OCI-LY3 (cell line): ENCODE data around the gene COL4A6.

Source experiments
- H2AFZ ChIP-seq: fragments of 200-600, 300-600 bp; shearing (Covaris generic); 2 replicates; pipeline ENCODE4 v1.6.0; 2014; ENCODE audit warnings: antibody characterized with exemption, low read depth, low read length
- H3K27ac ChIP-seq: fragments of 200-600, 300-600 bp; sonication (generic); 2 replicates; pipeline ENCODE4 v1.5.1; 2014; ENCODE audit warnings: mild to moderate bottlenecking, low read length, moderate library complexity, mixed read lengths
- H3K27me3 ChIP-seq: fragments of 200-600, 300-600 bp; sonication (generic); 2 replicates; pipeline ENCODE4 v1.6.1; 2014; ENCODE audit warnings: low read depth, low read length, mixed read lengths
- H3K36me3 ChIP-seq: fragments of 200-600, 300-600 bp; sonication (generic); replicated peaks from 2 replicates; pipeline ENCODE3; 2014; ENCODE audit warnings: low read depth, low read length, mixed read lengths
- H3K4me1 ChIP-seq: fragments of 300-600, 200-600 bp; sonication (generic); 2 replicates; pipeline ENCODE4 v1.6.1; 2014; ENCODE audit warnings: low read length, mixed read lengths
- H3K4me2 ChIP-seq: fragments of 200-600, 300-600 bp; sonication (generic); 2 replicates; pipeline ENCODE4 v1.6.1; 2014; ENCODE audit warnings: low read length, mixed read lengths
- H3K4me3 ChIP-seq: fragments of 300-600, 200-600 bp; sonication (generic); 2 replicates; pipeline ENCODE4 v1.5.1; 2014; ENCODE audit warnings: antibody characterized with exemption, mild to moderate bottlenecking, low read length, moderate library complexity
- H3K79me2 ChIP-seq: fragments of 300-600, 200-600 bp; shearing (Covaris generic); 2 replicates; pipeline ENCODE4 v1.6.1; 2014; ENCODE audit warnings: mild to moderate bottlenecking, low read length, mixed read lengths
- H3K9ac ChIP-seq: fragments of 300-600, 200-600 bp; shearing (Covaris generic); 2 replicates; pipeline ENCODE4 v1.6.0; 2014; ENCODE audit warnings: mild to moderate bottlenecking, low read length, moderate library complexity
- H3K9me3 ChIP-seq: fragments of 200-600, 300-600 bp; shearing (Covaris generic); 2 replicates; pipeline ENCODE4 v1.6.1; 2014; ENCODE audit warnings: low read length, mixed read lengths; ENCODE audit not compliant: insufficient read depth
- H4K20me1 ChIP-seq: fragments of 200-600, 300-600 bp; sonication (generic); 2 replicates; pipeline ENCODE4 v1.6.1; 2016; ENCODE audit warnings: low read length, mixed read lengths; ENCODE audit not compliant: insufficient read depth
- EZH2phosphoT487 ChIP-seq: fragments of 200-600 bp; shearing (Covaris generic); IDR thresholded peaks from 2 replicates; pipeline ENCODE4 v1.6.1; 2018; ENCODE audit warnings: antibody characterized with exemption, mixed run types, low read depth
- TF ChIP-seq, protein P1 (sequence below): fragments of 200-600, 300-600 bp; sonication (generic); IDR thresholded peaks from 2 replicates; pipeline ENCODE4 v1.5.1; 2014; ENCODE audit warnings: antibody characterized with exemption, low read length, low read depth

The COL4A6 gene

DNA sequence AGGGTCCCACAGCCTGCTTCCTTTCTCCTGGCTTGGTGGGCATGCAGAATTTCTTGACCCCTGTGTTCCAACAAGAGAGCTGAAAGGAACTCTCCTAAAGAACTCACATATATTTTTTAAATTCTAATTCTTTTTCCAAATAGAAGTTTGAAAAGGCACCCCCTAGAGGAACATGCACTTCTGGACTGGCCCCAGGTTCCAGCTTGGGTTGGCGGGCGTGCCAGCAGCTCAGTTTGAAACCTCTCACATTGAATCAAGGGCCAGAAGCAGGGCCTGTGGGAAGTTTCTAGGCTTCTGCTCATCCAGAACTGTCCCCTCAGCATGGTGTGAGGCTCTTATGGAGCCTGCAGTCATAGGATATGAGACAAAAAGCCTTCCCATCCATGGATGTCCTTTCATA, 214.0 kb downstream of the COL4A6 start:
- H3K4me2 ChIP-seq = peak overlapping the region; percentile 78
- no peaks in the 10 kb centered on the region for H3K36me3 ChIP-seq
- H2AFZ ChIP-seq = peak overlapping the region; percentile 89; the same call in 1 of the 2 replicates
- peak overlapping the region; percentile 76 for H3K27ac ChIP-seq
- peaks cover 40% of the 10 kb centered on the region for H3K4me1 ChIP-seq
- no peaks in the 10 kb centered on the region for H4K20me1 ChIP-seq
- peak overlapping the region; percentile 66 for H3K4me3 ChIP-seq
- H3K27me3 ChIP-seq = no peaks in the 10 kb centered on the region
- H3K79me2 ChIP-seq = no peaks in the 10 kb centered on the region
- peak overlapping the region; percentile 55 for H3K9ac ChIP-seq
- TF ChIP-seq, protein P1, sequence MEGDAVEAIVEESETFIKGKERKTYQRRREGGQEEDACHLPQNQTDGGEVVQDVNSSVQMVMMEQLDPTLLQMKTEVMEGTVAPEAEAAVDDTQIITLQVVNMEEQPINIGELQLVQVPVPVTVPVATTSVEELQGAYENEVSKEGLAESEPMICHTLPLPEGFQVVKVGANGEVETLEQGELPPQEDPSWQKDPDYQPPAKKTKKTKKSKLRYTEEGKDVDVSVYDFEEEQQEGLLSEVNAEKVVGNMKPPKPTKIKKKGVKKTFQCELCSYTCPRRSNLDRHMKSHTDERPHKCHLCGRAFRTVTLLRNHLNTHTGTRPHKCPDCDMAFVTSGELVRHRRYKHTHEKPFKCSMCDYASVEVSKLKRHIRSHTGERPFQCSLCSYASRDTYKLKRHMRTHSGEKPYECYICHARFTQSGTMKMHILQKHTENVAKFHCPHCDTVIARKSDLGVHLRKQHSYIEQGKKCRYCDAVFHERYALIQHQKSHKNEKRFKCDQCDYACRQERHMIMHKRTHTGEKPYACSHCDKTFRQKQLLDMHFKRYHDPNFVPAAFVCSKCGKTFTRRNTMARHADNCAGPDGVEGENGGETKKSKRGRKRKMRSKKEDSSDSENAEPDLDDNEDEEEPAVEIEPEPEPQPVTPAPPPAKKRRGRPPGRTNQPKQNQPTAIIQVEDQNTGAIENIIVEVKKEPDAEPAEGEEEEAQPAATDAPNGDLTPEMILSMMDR = no peak
- no peak for TF ChIP-seq EZH2phosphoT487
- H3K9me3 ChIP-seq = no peaks in the 10 kb centered on the region

DNA sequence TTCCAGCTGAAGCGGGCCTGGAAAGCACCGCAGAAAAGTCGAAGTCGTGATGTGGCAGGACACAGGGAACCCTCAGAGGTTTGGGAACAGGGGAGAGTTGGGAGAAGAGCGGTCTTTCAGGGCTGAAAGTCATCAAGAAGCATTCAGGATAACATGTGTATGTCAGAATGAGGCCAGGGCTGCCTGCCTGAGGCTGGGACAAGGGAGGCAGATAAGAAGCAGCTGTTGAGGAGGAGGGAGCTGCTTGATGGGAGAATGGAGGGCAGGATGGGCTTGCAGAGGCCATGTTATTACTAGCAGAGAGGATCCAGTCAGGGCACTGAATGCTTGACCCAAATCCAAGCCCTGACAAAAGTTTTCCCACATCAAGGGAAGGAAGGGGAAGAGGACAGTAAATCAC, 214.6 kb downstream of the COL4A6 start:
- Histone ChIP-seq H3K4me2 (no peak overlapping the region), H3K9ac (no peak overlapping the region), H3K27me3 (no peaks in the 10 kb centered on the region), H3K79me2 (no peaks in the 10 kb centered on the region), H3K9me3 (no peaks in the 10 kb centered on the region), H4K20me1 (no peaks in the 10 kb centered on the region), H3K27ac (no peak overlapping the region; the same call in 1 of the 2 replicates), H3K4me3 (no peak overlapping the region), H3K4me1 (peaks cover 34% of the 10 kb centered on the region), H2AFZ (no peak overlapping the region), H3K36me3 (no peaks in the 10 kb centered on the region)
- TF ChIP-seq, protein P1 = no peak
- no peak for TF ChIP-seq EZH2phosphoT487

DNA sequence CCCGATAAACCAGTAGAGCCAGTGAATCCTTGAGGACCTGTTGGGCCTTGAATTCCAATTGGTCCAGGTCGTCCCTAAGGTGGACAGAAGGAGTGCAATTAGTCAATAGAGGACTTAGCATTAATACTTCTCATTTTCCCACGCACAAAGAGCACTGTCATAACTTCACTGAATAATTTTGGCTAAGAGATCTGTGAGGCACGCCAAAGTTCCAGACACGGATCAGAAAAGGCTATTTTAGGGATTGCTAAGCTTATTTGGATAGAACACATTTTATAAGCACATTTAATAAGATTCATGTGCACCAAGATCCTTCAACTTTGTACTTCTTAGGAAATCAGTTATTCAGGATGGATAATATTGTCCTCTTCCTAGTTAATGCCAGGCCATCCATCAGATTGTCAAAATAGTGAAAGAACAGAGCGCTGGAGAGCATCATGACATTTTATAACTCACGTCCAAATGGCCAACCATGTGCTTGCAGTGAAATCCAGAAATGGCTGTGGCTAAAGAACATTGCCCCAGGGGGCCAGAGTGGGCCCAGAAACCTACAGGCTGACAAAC, 216.8 kb downstream of the COL4A6 start:
- H3K4me1 ChIP-seq = peaks cover 24% of the 10 kb centered on the region
- no peaks in the 10 kb centered on the region for H3K36me3 ChIP-seq
- H3K9me3 ChIP-seq = no peaks in the 10 kb centered on the region
- no peaks in the 10 kb centered on the region for H3K27me3 ChIP-seq
- no peaks in the 10 kb centered on the region for H4K20me1 ChIP-seq
- H2AFZ ChIP-seq = no peak overlapping the region
- no peak overlapping the region for H3K4me3 ChIP-seq
- no peak overlapping the region for H3K27ac ChIP-seq
- H3K79me2 ChIP-seq = no peaks in the 10 kb centered on the region
- TF ChIP-seq EZH2phosphoT487 = no peak
- TF ChIP-seq, protein P1 = no peak
- no peak overlapping the region for H3K4me2 ChIP-seq
- H3K9ac ChIP-seq = no peak overlapping the region

DNA sequence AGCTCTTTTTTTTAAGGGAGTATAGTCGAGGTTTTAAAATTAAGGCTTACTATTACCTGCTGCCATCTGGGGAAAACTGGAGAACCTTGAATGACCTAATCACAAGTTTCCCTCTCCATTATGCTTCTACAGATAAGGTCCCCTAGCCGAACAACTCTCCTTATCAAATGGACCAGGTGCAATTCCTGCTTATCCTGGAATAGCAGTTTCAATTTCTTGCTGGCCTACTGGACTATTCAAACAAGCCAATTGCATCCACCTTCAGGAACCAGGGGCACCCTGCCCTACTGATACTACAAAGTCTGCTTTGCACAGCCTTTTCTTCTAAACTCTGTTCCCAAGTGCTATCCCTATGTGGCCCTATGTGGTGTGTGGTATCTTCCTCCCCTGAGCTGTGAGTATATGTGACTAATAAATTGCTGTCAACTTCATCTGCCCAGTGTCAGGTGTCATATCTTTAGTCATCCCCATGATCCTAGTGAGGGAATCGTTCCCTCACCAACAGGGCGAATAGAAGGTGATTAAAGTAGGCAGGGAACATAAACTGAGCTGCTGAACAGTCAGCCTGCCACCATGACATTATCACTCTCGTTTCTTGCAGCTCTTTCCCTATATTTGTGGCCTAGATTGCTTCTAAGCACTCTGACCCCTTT, 218.1 kb downstream of the COL4A6 start:
- Histone ChIP-seq H2AFZ (no peak overlapping the region), H3K27ac (no peak overlapping the region), H4K20me1 (no peaks in the 10 kb centered on the region), H3K4me1 (peaks cover 14% of the 10 kb centered on the region), H3K4me3 (no peak overlapping the region), H3K27me3 (no peaks in the 10 kb centered on the region), H3K9ac (no peak overlapping the region), H3K36me3 (no peaks in the 10 kb centered on the region), H3K79me2 (no peaks in the 10 kb centered on the region), H3K4me2 (no peak overlapping the region), H3K9me3 (no peaks in the 10 kb centered on the region)
- TF ChIP-seq EZH2phosphoT487 = no peak
- TF ChIP-seq, protein P1 = no peak
